Stimulated activated CD4-positive, alpha-beta T cell treated with anti-CD3 and anti-CD28 coated beads, Interleukin-1b, Interleukin-23, amount 100 ng/mL, for 48 hours (primary cell): ENCODE data around the gene PPP1R12A.

Experiments
- DNase-seq: peaks from one replicate; pipeline ENCODE4 v3.0.0-alpha.2; 2020

Gene PPP1R12A

GRCh38 chr12:79766705-79767464 is 168.0 kb downstream of the PPP1R12A start:
- DNase-seq, result no peak

- DNase-seq, result no peak
Observed at GRCh38 chr12:79765157-79765556, 169.7 kb downstream of the PPP1R12A start.

- no peak for DNase-seq
Observed at GRCh38 chr12:79764641-79765040, 170.3 kb downstream of the PPP1R12A start.

GRCh38 chr12:79763766-79764452 is 171.0 kb downstream of the PPP1R12A start:
- no peak for DNase-seq

- no peak for DNase-seq
Observed at GRCh38 chr12:79761341-79761740, 173.6 kb downstream of the PPP1R12A start.

GRCh38 chr12:79747274-79747673 is 187.6 kb downstream of the PPP1R12A start:
- DNase-seq, result no peak

GRCh38 chr12:79737875-79738718 is 196.8 kb downstream of the PPP1R12A start:
- DNase-seq, result no peak

GRCh38 chr12:79732638-79733037 is 202.3 kb downstream of the PPP1R12A start:
- no peak for DNase-seq

GRCh38 chr12:79725987-79726386 is 208.9 kb downstream of the PPP1R12A start:
- no peak for DNase-seq
